GM21447 (cell line): ENCODE measurements around the gene RPLP1.

Experiments used
- ATAC-seq: cut with Tn5 transposase; IDR thresholded peaks from one replicate; pipeline ENCODE4 v1.9.1; 2021; ENCODE audit not compliant: unreplicated experiment

RPLP1 gene

GRCh38 chr15:69496001-69496400 is 43.4 kb downstream of the RPLP1 start:
- ATAC-seq = no peak

DNA sequence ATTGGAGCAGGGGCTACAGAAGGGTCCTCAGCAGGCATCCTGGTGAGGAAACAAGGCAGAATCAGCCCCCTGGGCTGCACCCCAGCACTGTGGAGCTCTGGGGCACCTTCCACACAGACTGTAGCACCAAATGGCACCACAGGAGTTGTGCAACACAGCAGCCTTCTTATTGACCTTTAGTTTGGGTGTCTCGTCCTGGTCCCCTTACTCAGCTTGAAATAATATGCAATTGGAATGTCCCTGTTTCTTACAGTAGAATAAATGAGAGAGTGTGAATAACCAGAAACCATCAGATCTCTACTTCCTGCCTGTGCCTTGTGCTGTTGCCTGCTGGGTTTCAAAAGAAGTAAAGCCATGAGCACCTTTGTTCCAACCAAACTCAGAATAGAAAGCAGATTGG is 44.5 kb downstream of the RPLP1 start:
- ATAC-seq = no peak

- no peak for ATAC-seq
Observed at GRCh38 chr15:69497667-69498066, 45.0 kb downstream of the RPLP1 start.

GRCh38 chr15:69498282-69498681 is 45.7 kb downstream of the RPLP1 start:
- ATAC-seq = no peak

GRCh38 chr15:69498987-69499386 is 46.4 kb downstream of the RPLP1 start:
- ATAC-seq = no peak

DNA sequence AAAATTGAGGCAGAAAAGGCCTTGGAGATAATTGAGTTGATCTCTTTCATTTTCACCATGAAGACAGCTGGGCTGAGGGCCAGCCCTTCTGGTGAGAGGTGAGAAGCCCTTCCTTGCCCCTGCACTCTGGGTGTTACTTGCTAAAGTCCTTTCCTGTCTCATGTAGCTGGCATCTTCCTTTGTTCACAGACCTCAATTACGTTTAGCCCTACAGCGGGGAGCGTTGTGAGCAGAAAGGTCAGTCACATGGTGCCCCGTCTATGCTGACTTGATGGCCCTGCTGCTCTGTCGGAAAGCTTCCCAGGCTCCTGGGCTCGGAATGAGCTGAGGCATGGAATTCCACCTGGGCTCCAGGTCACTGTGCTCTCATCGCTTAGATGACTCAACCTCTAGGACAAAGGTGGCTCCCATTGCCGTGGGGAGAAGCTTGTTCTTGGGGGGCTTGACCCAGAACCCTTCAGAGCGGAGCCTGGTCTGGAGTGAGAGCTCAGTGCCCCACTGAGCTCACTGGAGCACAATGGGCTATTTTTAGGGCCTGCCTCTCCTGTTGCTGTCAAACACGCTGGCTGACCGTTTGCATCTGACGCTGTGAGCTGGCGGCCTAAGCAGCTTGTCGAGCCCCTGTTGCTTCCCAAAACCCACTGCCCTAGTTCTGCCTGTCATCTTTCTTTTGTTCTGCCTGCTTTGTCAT is 47.0 kb downstream of the RPLP1 start:
- ATAC-seq = no peak

- no peak for ATAC-seq
Observed at GRCh38 chr15:69500339-69500738, 47.7 kb downstream of the RPLP1 start.

DNA sequence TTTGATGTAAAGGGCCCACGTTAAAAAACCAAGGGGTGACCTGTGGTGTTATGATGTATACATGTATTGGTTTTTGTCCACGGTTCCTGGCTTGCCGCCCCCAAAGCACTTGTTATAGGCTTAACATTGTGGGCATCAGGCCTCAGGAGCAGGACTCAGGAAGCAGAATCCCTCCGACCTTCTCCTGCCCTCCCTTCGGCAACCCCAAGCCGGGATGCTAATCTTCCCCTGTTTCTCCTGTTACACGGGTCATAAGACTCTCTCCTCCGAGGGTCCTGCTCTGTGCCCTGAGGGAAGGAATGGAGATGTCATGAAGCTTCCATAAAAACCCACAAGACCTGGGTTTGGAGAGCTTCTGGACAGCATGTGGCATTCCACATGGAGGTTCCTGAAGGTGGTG is 48.8 kb downstream of the RPLP1 start:
- no peak for ATAC-seq

DNA sequence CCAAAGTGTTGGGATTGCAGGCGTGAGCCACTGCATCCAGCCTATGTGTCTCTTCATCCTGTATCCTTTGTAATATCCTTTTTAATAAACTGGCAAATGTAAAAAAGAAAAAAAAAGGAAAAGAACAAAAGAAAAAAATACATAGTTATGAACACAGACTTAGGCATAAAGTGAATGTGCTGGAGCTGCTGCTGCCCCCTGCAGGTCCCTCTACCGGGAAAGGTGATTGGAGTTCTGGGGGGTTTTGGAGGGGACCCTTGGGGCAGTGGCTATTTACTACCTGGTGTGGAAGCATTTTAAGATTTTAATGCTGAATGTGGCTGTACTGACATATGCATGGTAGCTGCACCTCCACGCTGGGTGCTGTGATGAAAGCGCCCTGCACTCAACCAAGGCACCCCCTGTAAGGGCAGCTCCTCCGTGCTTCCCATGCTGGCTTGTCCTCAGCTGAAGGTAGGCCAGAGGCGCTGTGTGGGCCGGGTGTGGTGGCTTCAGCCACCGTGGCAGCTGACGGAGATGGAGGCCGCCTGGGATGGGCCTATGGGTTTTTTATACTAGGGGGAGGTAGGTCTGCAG is 49.9 kb downstream of the RPLP1 start:
- ATAC-seq = no peak

GRCh38 chr15:69504352-69505040 is 51.9 kb downstream of the RPLP1 start:
- no peak for ATAC-seq
